CD14-positive monocyte (primary cell): ENCODE data around the gene MRGPRF. TPM values are rescaled to one million over a fixed set of nuclear protein-coding genes. Genes with fewer than 3 reads are reported as not detected.

ENCODE experiments used
- DNase-seq, 3 donors: peaks; one replicate each; pipeline ENCODE4 v3.0.0-alpha.2; 2011 to 2022
- H2AFZ ChIP-seq: 2 replicates; pipeline ENCODE4 v1.6.0; 2012; ENCODE audit warnings: mild to moderate bottlenecking, low read depth, low read length, inconsistent platforms; ENCODE audit not compliant: insufficient read depth, poor library complexity, severe bottlenecking
- H3K27ac ChIP-seq, 2 donors: 1 replicate in 1 of 2; 2 replicates in 1 of 2; pipeline ENCODE4 v1.5.1; 2012 to 2013; ENCODE audit warnings: low read length in 2 of 2, control low read depth in 1 of 2, inconsistent platforms in 1 of 2, low read depth in 1 of 2, mild to moderate bottlenecking in 1 of 2
- H3K27me3 ChIP-seq, 2 donors: one replicate each; pipeline versions ENCODE4 v1.6.0 to v1.6.1; 2011 to 2013; ENCODE audit warnings: low read length in 2 of 2; ENCODE audit not compliant: control insufficient read depth in 2 of 2, insufficient read depth in 2 of 2
- H3K36me3 ChIP-seq, 2 donors: replicated peaks in 1 of 2; 1 replicate in 1 of 2; 2 replicates in 1 of 2; pipeline versions ENCODE4 v1.5.1 to v1.6.1; 2012 to 2013; ENCODE audit warnings: low read length in 2 of 2, control low read depth in 1 of 2, inconsistent platforms in 1 of 2, mild to moderate bottlenecking in 1 of 2; ENCODE audit not compliant: insufficient read depth in 2 of 2, control insufficient read depth in 1 of 2
- H3K4me1 ChIP-seq, 2 donors: 1 replicate in 1 of 2; 2 replicates in 1 of 2; pipeline versions ENCODE4 v1.5.1 to v1.6.1; 2012 to 2013; ENCODE audit warnings: low read length in 2 of 2, control low read depth in 1 of 2, inconsistent platforms in 1 of 2, mild to moderate bottlenecking in 1 of 2, moderate library complexity in 1 of 2; ENCODE audit not compliant: insufficient read depth in 2 of 2, control insufficient read depth in 1 of 2
- H3K4me2 ChIP-seq: replicated peaks from 2 replicates; pipeline ENCODE3; 2012; ENCODE audit warnings: low read length, moderate library complexity, mild to moderate bottlenecking; ENCODE audit not compliant: poor library complexity, severe bottlenecking; ENCODE audit errors: extremely low read depth
- H3K4me3 ChIP-seq, 3 experiments: fragments of 200-600 bp in 1 of 3; sonication (generic) in 1 of 3; replicated peaks in 1 of 3; 1 replicate in 2 of 3; 2 replicates in 1 of 3; pipeline ENCODE4 v1.5.1; 2011 to 2013; ENCODE audit warnings: low read length in 3 of 3, mild to moderate bottlenecking in 3 of 3, control low read depth in 2 of 3, low read depth in 2 of 3, inconsistent platforms in 1 of 3, moderate library complexity in 1 of 3
- H3K79me2 ChIP-seq: 2 replicates; pipeline ENCODE4 v1.6.0; 2012; ENCODE audit warnings: mild to moderate bottlenecking, control low read depth, inconsistent platforms, low read length, moderate library complexity; ENCODE audit not compliant: insufficient read depth
- H3K9ac ChIP-seq: 2 replicates; pipeline ENCODE4 v1.6.0; 2017; ENCODE audit warnings: low read length, mild to moderate bottlenecking; ENCODE audit not compliant: insufficient read depth, poor library complexity, severe bottlenecking
- H3K9me3 ChIP-seq, 2 donors: replicated peaks in 1 of 2; 1 replicate in 1 of 2; 2 replicates in 1 of 2; pipeline versions ENCODE4 v1.5.1 to v1.6.1; 2012 to 2013; ENCODE audit warnings: low read length in 2 of 2, control low read depth in 1 of 2; ENCODE audit not compliant: control insufficient read depth in 1 of 2, insufficient read depth in 1 of 2
- H4K20me1 ChIP-seq: 2 replicates; pipeline ENCODE4 v1.6.0; 2012; ENCODE audit warnings: mild to moderate bottlenecking, low read length, control low read depth, moderate library complexity; ENCODE audit not compliant: insufficient read depth
- H3K27ac Mint-ChIP-seq, 7 donors: one replicate each; pipeline ENCODE4 v1.8.0; 2020; ENCODE audit warnings: mild to moderate bottlenecking in 7 of 7, mixed read lengths in 7 of 7, moderate library complexity in 6 of 7, inconsistent platforms in 2 of 7
- H3K27me3 Mint-ChIP-seq, 3 donors: one replicate each; pipeline ENCODE4 v1.8.0; 2021 to 2022; ENCODE audit warnings: low read depth in 3 of 3, mild to moderate bottlenecking in 3 of 3, mixed read lengths in 3 of 3, moderate library complexity in 3 of 3, inconsistent platforms in 1 of 3
- H3K36me3 Mint-ChIP-seq, 2 donors: one replicate each; pipeline ENCODE4 v1.8.0; 2020; ENCODE audit warnings: mixed read lengths in 2 of 2, inconsistent platforms in 1 of 2, mild to moderate bottlenecking in 1 of 2
- H3K4me1 Mint-ChIP-seq: one replicate; pipeline ENCODE4 v1.8.0; 2020; ENCODE audit warnings: mild to moderate bottlenecking, mixed read lengths
- H3K4me3 Mint-ChIP-seq, 2 donors: one replicate each; pipeline ENCODE4 v1.8.0; 2020; ENCODE audit warnings: mild to moderate bottlenecking in 2 of 2, mixed read lengths in 2 of 2, moderate library complexity in 1 of 2
- H3K9me3 Mint-ChIP-seq, 7 donors: one replicate each; pipeline ENCODE4 v1.8.0; 2020 to 2022; ENCODE audit warnings: mixed read lengths in 7 of 7, mild to moderate bottlenecking in 6 of 7, moderate library complexity in 6 of 7, inconsistent platforms in 2 of 7
- CTCF ChIP-seq: fragments of 200-600 bp; IDR thresholded peaks from one replicate; pipeline ENCODE4 v1.8.0; 2022; ENCODE audit warnings: antibody characterized with exemption, mild to moderate bottlenecking
- WGBS: methylation state at CpG from one replicate; pipeline ENCODE4 v1.1.5; 2013; ENCODE audit warnings: missing lambda C conversion rate; ENCODE audit not compliant: insufficient coverage; 5-methylcytosine and 5-hydroxymethylcytosine counted together
- intact Hi-C, 2 donors: fragments of 100-400 bp; cut with micrococcal nuclease; formaldehyde crosslinking; loops; one replicate each; pipeline versions ENCODE4 v1.15.0 to v1.15.1; 2023
- polyA plus RNA-seq, 3 donors: library from polyadenylated mRNA; depleted of rRNA in 1 of 3; unstranded in 2 of 3; stranded (reverse) in 1 of 3; fragments of 300-500 nt in 2 of 3; fragments of >200 nt in 1 of 3; fragmentation: Illumina TruSeq in 2 of 3; gene quantifications; 1 replicate in 2 of 3; 2 replicates in 1 of 3; pipeline ENCODE4 v1.2.3, GENCODE V29; 2012 to 2021

The MRGPRF gene
- polyA plus RNA-seq, 3 donors = 0.22 to 0.23 TPM; not detected in 1

- H3K4me3 Mint-ChIP-seq = peak overlapping the region in 1 of 2 donors; percentile 33
- no peaks in the 10 kb centered on the region for H3K4me1 Mint-ChIP-seq
Observed at GRCh38 chr11:68992743-68993255, 20.2 kb downstream of the MRGPRF start.

GRCh38 chr11:68990995-68991780 lies 21.9 kb downstream of the MRGPRF start:
- no peak for DNase-seq

More at GRCh38 chr11:68992743-68993255, 20.2 kb downstream of the MRGPRF start:
- H3K9me3 Mint-ChIP-seq = peaks cover 0 to 5% (median 0%) of the 10 kb centered on the region in 7 donors
- Histone ChIP-seq H3K79me2 (no peaks in the 10 kb centered on the region), H3K4me1 (no peaks in the 10 kb centered on the region), H2AFZ (no peak overlapping the region), H3K27ac (no peak overlapping the region), H3K36me3 (no peaks in the 10 kb centered on the region), H3K27me3 (peaks cover 0 to 17% of the 10 kb centered on the region in 2 donors), H3K4me3 (no peak overlapping the region), H3K4me2 (no peak overlapping the region), H3K9ac (no peak overlapping the region), H4K20me1 (no peaks in the 10 kb centered on the region), H3K9me3 (no peaks in the 10 kb centered on the region)
- no peak overlapping the region for H3K27ac Mint-ChIP-seq
- TF ChIP-seq CTCF = no peak
- no peak for DNase-seq
- intact Hi-C loops = no loop called here
- H3K27me3 Mint-ChIP-seq = peaks cover 41 to 50% (median 47%) of the 10 kb centered on the region in 3 donors
- 72% methylated on average over 13 of the region's 14 CpGs for WGBS
- no peaks in the 10 kb centered on the region for H3K36me3 Mint-ChIP-seq

More at GRCh38 chr11:68990995-68991780, 21.9 kb downstream of the MRGPRF start:
- no peak overlapping the region for H3K9ac ChIP-seq
- Mint-ChIP-seq H3K36me3 (no peaks in the 10 kb centered on the region), H3K4me1 (no peaks in the 10 kb centered on the region), H3K4me3 (no peak overlapping the region), H3K27ac (no peak overlapping the region), H3K27me3 (peaks cover 43 to 59% (median 46%) of the 10 kb centered on the region in 3 donors), H3K9me3 (peaks cover 5 to 15% (median 9%) of the 10 kb centered on the region in 7 donors)
- no peaks in the 10 kb centered on the region for H3K36me3 ChIP-seq
- intact Hi-C loops = no loop called here
- TF ChIP-seq CTCF = no peak
- H3K4me3 ChIP-seq = no peak overlapping the region
- H3K4me2 ChIP-seq = no peak overlapping the region
- 89% methylated on average over 10 of the region's 16 CpGs for WGBS
- peaks cover 3 to 24% of the 10 kb centered on the region in 2 donors for H3K27me3 ChIP-seq
- no peaks in the 10 kb centered on the region for H3K4me1 ChIP-seq
- no peak overlapping the region for H2AFZ ChIP-seq
- H3K27ac ChIP-seq = no peak overlapping the region
- no peaks in the 10 kb centered on the region for H4K20me1 ChIP-seq
- peaks cover under 1 to 5% of the 10 kb centered on the region in 2 donors for H3K9me3 ChIP-seq
- H3K79me2 ChIP-seq = no peaks in the 10 kb centered on the region
